Spleen (tissue), 11 donors: Measurements from ENCODE around the gene SRA1. TPM values are rescaled to one million over a fixed set of nuclear protein-coding genes. Genes with fewer than 3 reads are reported as not detected.
"Not testable (repeated sequence)": the region's sequence is repeated elsewhere in the genome, so short reads cannot be mapped to it uniquely, and the experiment has no call there.

ENCODE experiments used
- DNase-seq: peaks from one replicate; pipeline ENCODE4 v3.0.0-alpha.2; 2020
- H3K27ac ChIP-seq, 8 donors: fragments of 200-600 bp; sonication (generic) in 7 of 8; 1 replicate in 4 of 8; 2 replicates in 4 of 8; pipeline versions ENCODE4 v1.5.0 to v1.8.0; 2016 to 2021; ENCODE audit warnings: inconsistent platforms in 4 of 8, mild to moderate bottlenecking in 4 of 8, moderate library complexity in 1 of 8
- H3K27me3 ChIP-seq, 7 donors: fragments of 200-600 bp; sonication (generic) in 6 of 7; replicated peaks in 1 of 7; 1 replicate in 4 of 7; 2 replicates in 3 of 7; pipeline versions ENCODE4 v1.5.0 to v1.8.0; 2016 to 2021; ENCODE audit warnings: inconsistent platforms in 3 of 7, mild to moderate bottlenecking in 1 of 7
- H3K36me3 ChIP-seq, 6 donors: fragments of 200-600 bp; sonication (generic) in 5 of 6; 1 replicate in 4 of 6; 2 replicates in 2 of 6; pipeline versions ENCODE4 v1.5.0 to v1.8.0; 2016 to 2021; ENCODE audit warnings: inconsistent platforms in 2 of 6
- H3K4me1 ChIP-seq, 6 donors: fragments of 200-600 bp; sonication (generic) in 5 of 6; 1 replicate in 3 of 6; 2 replicates in 3 of 6; pipeline versions ENCODE4 v1.5.0 to v1.8.0; 2016 to 2021; ENCODE audit warnings: inconsistent platforms in 3 of 6
- H3K4me3 ChIP-seq, 8 donors: fragments of 200-600 bp; sonication (generic) in 7 of 8; 1 replicate in 4 of 8; 2 replicates in 4 of 8; pipeline versions ENCODE4 v1.5.0 to v1.8.0; 2016 to 2021; ENCODE audit warnings: inconsistent platforms in 4 of 8, mild to moderate bottlenecking in 4 of 8, moderate library complexity in 2 of 8
- H3K9me3 ChIP-seq, 8 donors: fragments of 200-600 bp; sonication (generic) in 7 of 8; 1 replicate in 4 of 8; 2 replicates in 4 of 8; pipeline versions ENCODE4 v1.5.0 to v1.8.0; 2016 to 2021; ENCODE audit warnings: inconsistent platforms in 4 of 8
- POLR2A ChIP-seq, 3 donors: fragments of 450-650 bp; IDR thresholded peaks; one replicate each; pipeline ENCODE4 v1.5.1; 2017; ENCODE audit warnings: antibody characterized with exemption in 3 of 3, mild to moderate bottlenecking in 1 of 3
- POLR2AphosphoS5 ChIP-seq, 3 donors: sonication (generic); formaldehyde crosslinking; IDR thresholded peaks; one replicate each; pipeline ENCODE4 v1.5.1; 2017; ENCODE audit warnings: antibody characterized with exemption in 3 of 3
- WGBS, 5 donors: extraction: QIAGEN DNeasy Blood & Tissue Kit in 3 of 5; methylation state at CpG; one replicate each; pipeline versions ENCODE4 v1.1.5 to v1.1.7; 2013 to 2018; 5-methylcytosine and 5-hydroxymethylcytosine counted together
- intact Hi-C: fragments of 100-400 bp; cut with DNase I; formaldehyde crosslinking; loops from one replicate; pipeline ENCODE4 v1.15.0; 2023; ENCODE audit warnings: low total_unique reads
- polyA plus RNA-seq, 3 donors: library from polyadenylated mRNA; stranded (reverse); fragments of 200-250 nt; gene quantifications; one replicate each; pipeline ENCODE4 v1.2.1, GENCODE V29; 2013
- total RNA-seq, 7 donors: library from RNA; depleted of rRNA in 3 of 7; stranded (reverse); fragments of >200 nt in 3 of 7; fragmentation: NEBNext Ultra II Directional in 4 of 7; extraction: Animal tissue kit (Norgen Biotek cat#: 25700) in 4 of 7; gene quantifications; one replicate each; pipeline versions ENCODE4 v1.1.0 to v1.2.1, GENCODE V29; 2016 to 2021
- TF ChIP-seq, protein P1 (sequence below), 11 experiments: fragments of 200-600 bp in 7 of 11; fragments of 450-650 bp in 4 of 11; sonication (generic) in 4 of 11; IDR thresholded peaks in 8 of 11; conservative IDR thresholded peaks in 3 of 11; 1 replicate in 7 of 11; 2 replicates in 4 of 11; pipeline versions ENCODE4 v1.4.0 to v1.8.0; 2016 to 2021; ENCODE audit warnings: antibody characterized with exemption in 11 of 11, inconsistent platforms in 4 of 11, mild to moderate bottlenecking in 1 of 11
- donor health status: healthy with polysubstance abuse.
- donor health status: DM: no; HTN: no; CAD: no; lungs with moderate emphysema.
- donor health status: DM: no; HTN: no; CAD: no.
- donor health status: Bipolar disorder and iron deficiency.
- donor health status: healthy.
- donor health status: DM: no; HTN: no; CAD: no.
- donor health status: DM: yes; HTN: yes; CAD: no.

Gene SRA1
- total and polyA plus RNA-seq, 10 donors: 22.9 to 42.1 (median 29.5) TPM

DNA sequence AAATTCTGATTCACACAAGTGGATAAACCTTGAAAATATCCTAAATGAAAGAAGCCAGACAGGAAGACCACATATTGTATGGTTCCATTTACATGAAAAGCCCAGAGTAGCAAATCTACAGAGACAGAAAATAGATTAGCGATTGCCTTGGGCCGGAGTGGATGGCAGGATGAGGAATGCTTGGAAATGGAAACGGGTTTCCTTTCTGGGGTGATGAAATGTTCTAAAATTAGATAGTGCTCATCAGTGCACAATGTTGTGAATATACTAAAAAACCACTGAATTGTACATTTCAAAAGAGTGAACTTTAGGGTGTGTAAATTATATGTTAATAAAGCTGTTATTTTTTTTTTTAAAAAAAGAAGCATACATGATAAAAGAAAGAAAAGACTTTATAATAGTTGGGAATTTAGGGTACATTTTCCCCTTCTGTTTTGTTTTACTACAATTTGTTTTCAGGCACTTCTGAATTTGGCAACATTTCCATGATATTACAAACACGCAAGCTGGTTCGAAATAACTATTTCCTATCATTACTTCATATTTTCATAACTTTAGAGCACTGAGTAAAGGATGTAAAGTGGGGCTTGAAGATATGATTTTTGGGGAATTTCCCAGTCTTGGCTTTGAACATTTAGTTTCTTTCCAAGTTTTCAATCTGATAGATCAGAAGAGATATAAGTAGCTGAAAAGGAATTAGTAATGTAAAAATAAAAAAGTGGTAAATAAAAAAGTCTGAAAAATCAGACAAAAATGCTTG, 31.2 kb upstream of the SRA1 start:
- WGBS, 5 donors: 28 to 62% (median 42%) methylated on average over 5 of the region's 5 CpGs
- TF ChIP-seq POLR2AphosphoS5 (IDR thresholded peaks at IDR 0.05): no peak
- TF ChIP-seq, protein P1, sequence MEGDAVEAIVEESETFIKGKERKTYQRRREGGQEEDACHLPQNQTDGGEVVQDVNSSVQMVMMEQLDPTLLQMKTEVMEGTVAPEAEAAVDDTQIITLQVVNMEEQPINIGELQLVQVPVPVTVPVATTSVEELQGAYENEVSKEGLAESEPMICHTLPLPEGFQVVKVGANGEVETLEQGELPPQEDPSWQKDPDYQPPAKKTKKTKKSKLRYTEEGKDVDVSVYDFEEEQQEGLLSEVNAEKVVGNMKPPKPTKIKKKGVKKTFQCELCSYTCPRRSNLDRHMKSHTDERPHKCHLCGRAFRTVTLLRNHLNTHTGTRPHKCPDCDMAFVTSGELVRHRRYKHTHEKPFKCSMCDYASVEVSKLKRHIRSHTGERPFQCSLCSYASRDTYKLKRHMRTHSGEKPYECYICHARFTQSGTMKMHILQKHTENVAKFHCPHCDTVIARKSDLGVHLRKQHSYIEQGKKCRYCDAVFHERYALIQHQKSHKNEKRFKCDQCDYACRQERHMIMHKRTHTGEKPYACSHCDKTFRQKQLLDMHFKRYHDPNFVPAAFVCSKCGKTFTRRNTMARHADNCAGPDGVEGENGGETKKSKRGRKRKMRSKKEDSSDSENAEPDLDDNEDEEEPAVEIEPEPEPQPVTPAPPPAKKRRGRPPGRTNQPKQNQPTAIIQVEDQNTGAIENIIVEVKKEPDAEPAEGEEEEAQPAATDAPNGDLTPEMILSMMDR (IDR thresholded peaks at IDR 0.05 in 8 of 11, conservative IDR thresholded peaks at IDR 0.05 in 3 of 11): no peak
- TF ChIP-seq POLR2A (IDR thresholded peaks at IDR 0.05): no peak
- H3K27ac ChIP-seq: peak overlapping the region; percentile 40 to 89 (median 73)
- H3K36me3 ChIP-seq: no peaks in the 10 kb centered on the region
- intact Hi-C loops: loop anchor here (5.0 kb wide), 1 partner anchor 39 kb away; no protein-coding TSS in a partner anchor
- H3K4me1 ChIP-seq: peaks cover 7 to 54% (median 26%) of the 10 kb centered on the region in 6 donors
- no peaks in the 10 kb centered on the region for H3K27me3 ChIP-seq
- H3K9me3 ChIP-seq: no peaks in the 10 kb centered on the region
- H3K4me3 ChIP-seq: no peak overlapping the region
- DNase-seq: no peak

DNA sequence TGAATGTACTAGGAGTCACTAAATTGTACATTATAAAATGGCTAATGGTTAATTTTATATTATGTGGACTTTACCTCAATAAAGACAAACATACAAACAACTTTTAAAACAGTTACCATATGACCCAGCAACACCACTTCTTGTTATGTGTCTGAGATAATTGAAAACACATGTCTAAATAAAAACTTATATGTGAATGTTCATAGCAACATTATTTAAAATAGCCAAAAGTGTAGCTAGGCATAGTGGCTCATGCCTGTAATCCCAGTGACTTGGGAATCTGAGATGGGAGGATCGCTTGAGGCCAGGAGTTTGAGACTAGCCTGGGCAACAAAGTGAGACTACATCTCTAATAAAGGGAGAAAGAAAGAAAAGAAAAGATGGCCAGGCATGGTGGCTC, 30.2 kb upstream of the SRA1 start:
- H3K27me3 ChIP-seq: no peaks in the 10 kb centered on the region
- peak overlapping the region in 7 of 8 donors; percentile 49 to 89 (median 77) for H3K27ac ChIP-seq
- H3K4me1 ChIP-seq: peaks cover 7 to 50% (median 26%) of the 10 kb centered on the region in 6 donors
- no peaks in the 10 kb centered on the region for H3K9me3 ChIP-seq
- TF ChIP-seq POLR2A (IDR thresholded peaks at IDR 0.05) (no peak), POLR2AphosphoS5 (IDR thresholded peaks at IDR 0.05) (no peak)
- TF ChIP-seq, protein P1 (IDR thresholded peaks at IDR 0.05 in 8 of 11, conservative IDR thresholded peaks at IDR 0.05 in 3 of 11): no peak
- H3K36me3 ChIP-seq: no peaks in the 10 kb centered on the region
- no peak for DNase-seq
- WGBS, 5 donors: 91 to 100% (median 97%) methylated on average over 1 of the region's 1 CpG
- H3K4me3 ChIP-seq: no peak overlapping the region
- intact Hi-C loops: loop anchor here (5.0 kb wide), 1 partner anchor 40 kb away; no protein-coding TSS in a partner anchor

DNA sequence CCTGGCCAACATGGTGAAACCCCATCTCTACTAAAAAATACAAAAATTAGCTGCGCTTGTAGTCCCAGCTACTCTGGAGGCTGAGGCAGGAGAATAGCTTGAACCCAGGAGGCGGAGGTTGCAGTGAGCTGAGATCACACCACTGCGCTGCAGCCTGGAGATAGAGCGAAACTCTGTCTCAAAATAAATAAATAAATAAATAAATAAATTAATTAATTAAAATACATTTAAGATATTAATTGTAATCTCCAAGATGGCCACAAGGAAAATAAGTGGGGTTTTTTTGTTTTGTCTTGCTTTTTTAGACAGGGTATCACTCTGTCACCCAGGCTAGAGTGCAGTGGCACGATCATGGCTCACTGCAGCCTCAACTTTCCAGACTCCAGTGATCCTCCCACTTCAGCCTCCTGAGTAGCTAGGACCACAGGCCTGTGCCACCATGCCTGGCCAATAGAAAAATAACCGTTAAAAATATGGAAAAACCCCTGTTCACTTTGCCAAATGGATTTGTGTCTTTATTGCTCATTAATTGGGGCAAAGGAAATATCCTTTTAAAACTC, 22.0 kb upstream of the SRA1 start:
- WGBS, 5 donors: 85 to 96% (median 92%) methylated on average over 6 of the region's 6 CpGs
- intact Hi-C loops, H3K27me3 ChIP-seq, H3K9me3 ChIP-seq, H3K27ac ChIP-seq, DNase-seq, H3K4me3 ChIP-seq: not testable (repeated sequence)
- Histone ChIP-seq H3K36me3 (peaks cover 0 to 12% (median 0%) of the 10 kb centered on the region in 6 donors), H3K4me1 (peaks cover 0 to 27% (median 15%) of the 10 kb centered on the region in 6 donors)

DNA sequence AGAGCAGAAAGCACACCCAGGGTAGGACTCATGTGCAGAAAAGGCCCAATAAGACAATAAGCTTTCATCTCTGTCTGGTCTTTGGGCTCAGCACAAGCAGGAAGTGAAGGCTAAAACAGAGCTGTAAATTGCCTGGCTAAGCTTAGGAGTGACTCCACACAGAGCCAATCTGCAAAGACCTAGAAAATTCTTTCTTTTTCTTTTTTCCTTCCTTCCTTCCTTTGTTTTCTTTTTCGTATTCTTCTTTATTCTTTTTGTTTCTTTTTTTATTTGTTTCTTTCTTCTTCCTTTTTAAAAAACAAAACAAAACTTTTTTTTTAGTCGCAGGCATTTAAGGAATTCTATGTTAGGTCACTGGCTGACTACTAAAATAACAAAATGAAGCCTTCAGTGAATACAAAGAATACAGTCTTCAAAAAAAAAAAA, 19.5 kb upstream of the SRA1 start:
- H3K27me3 ChIP-seq: no peaks in the 10 kb centered on the region
- H3K4me3 ChIP-seq: no peak overlapping the region
- peak overlapping the region in 6 of 8 donors; percentile 38 to 62 (median 44) for H3K27ac ChIP-seq
- no peak for DNase-seq
- H3K4me1 ChIP-seq: peaks cover 0 to 36% (median 16%) of the 10 kb centered on the region in 6 donors
- H3K36me3 ChIP-seq: peaks cover 0 to 12% (median 0%) of the 10 kb centered on the region in 6 donors
- WGBS, 5 donors: 55 to 81% (median 65%) methylated on average over 2 of the region's 2 CpGs
- TF ChIP-seq, protein P1 (IDR thresholded peaks at IDR 0.05 in 8 of 11, conservative IDR thresholded peaks at IDR 0.05 in 3 of 11): no peak
- TF ChIP-seq POLR2AphosphoS5 (IDR thresholded peaks at IDR 0.05): no peak
- TF ChIP-seq POLR2A (IDR thresholded peaks at IDR 0.05): no peak
- H3K9me3 ChIP-seq: no peaks in the 10 kb centered on the region
- intact Hi-C loops: no loop called here
